ENCODE data around the gene PPP1R13B.

PPP1R13B gene

DNA sequence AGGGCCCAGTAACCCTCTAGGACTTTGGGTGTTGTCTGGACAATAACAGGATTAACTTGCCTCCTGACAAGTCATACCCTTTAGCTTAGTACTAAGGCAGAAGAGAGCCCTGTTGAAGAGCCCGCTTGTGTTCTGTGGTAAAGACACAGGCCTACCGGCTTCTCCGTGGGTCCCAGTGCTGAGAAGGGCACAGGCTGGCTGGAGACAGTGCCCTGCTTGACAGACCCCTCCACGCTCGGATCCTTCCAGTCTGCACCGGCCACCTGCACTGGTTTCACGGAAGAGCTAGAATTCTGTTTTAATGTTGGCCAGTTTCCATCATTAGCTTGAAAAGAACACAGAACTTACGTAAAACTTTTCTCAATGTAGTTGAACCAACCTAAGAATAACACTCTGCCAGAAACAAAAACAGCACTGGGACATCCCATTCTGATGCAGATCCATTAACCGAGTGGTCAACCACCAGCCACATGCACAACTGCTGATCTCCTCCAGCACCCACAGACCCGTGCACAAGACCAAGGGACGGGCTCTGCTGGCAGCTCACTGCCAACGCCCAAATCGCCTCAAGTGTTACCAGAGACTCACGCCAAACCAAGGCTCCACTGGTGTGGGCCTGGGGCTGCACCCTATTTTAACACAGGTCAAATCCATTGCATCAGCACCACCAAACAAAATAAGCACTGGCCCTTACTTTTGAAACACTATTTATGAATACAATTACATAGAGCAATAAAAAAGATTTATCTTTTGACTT is 104.7 kb downstream of the PPP1R13B start:
- no peak for DNase-seq (ENCODE audit: low read depth)

DNA sequence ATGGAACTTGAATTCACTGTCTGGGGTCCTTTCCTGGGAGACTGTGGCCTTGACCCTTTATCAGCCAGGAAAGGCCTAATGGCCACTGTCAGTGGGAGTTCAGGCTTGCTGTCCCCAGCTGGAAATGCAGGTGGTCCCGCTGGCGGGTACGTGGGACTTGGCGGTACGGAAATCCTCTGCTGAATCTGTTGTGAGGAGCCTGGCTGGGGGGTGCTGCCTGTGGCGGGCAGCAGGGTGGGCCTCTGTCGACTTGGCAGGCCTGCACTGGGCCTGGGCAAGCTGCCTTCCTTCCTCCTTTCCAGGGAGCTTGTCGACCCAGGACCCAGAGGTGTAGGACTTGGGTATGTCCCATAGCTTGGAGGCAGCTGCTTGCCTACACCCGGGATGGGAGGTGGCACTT is 105.5 kb downstream of the PPP1R13B start:
- no peak for DNase-seq (ENCODE audit: low read depth)

DNA sequence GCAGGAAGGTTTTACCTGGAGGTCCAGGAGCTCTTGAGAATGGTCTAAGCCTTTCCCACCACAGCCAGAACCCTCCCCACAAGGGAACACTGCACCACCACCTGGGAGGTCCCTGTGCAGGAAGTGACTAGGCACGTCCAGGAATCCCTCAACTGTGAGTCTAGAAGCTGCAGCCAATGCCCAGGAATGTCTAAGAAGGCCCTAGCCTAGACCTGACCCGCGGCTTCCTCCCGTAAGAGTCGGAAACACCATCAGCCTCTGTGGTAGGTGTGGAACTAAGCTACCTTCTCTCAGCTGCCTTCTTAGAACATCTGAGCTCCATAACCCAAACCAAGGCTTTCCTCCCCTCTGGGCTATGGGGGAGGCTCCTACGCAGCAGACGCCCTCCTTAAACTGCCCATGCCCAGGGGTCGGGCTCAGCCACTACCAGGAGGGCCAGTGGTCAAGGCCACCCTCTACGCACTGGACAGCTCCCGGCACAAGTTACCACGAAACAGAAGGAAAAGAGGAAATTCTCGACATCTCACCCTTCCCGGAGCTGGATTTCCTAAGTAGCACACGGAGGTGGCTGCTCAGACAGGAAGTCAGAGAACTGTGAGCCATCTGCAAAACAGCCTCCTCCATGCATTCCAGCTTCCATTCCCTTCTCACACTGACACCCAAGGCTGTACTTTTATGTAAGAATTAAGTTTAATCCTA is 106.2 kb downstream of the PPP1R13B start:
- no peak for DNase-seq (ENCODE audit: low read depth)

DNA sequence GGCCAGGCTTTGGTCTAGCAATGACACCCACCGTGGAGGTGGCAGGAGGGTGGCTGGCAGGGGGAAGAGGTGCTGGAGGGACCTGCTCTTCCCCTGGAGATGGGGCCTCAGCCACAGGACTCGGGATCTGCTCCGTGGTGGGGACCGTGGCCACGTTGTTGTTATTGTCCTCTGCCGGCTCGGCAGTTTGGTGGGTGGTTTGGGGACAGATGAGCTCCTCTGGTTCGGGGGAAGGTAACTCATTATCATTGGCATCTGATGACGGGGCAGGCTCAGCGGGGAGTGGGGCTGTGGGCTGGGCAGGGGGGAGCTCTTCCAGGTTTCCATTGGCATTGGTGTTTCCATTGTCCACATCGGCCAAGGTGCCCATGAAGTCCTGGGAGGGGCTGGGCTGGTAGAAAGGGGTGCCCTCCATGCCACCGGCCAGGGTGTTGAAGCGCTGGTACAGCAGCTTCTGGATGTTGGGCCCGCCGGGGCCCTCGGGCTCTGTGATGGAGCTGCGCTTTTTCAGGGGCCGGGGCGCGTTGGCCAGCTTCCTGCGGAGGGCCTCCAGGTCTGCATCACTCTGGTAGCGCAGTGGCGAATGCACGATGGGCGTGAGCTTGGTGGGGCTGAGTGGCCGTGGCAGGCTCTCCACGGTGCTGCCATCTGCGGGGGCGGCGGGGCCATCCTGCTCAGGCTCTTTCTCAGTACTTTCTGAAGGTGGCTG is 107.4 kb downstream of the PPP1R13B start:
- no peak for DNase-seq (ENCODE audit: low read depth)

DNA sequence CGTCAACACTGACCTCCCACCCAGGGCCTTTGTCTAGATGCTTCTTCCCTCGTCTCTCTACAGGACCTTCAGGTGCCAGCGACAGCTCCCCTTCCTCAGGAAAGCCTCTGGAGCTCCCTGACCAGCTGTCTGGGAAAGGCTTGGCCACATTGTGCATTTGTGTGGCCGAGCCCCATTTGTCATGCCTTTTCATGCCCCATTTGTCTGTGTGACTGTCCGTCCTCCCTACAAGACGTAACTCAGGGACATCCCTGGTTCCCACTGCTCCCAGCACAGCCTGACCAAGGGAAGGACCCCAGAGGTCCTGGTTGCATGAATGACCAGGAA is 107.9 kb downstream of the PPP1R13B start:
- DNase-seq (ENCODE audit: low read depth) = no peak

DNA sequence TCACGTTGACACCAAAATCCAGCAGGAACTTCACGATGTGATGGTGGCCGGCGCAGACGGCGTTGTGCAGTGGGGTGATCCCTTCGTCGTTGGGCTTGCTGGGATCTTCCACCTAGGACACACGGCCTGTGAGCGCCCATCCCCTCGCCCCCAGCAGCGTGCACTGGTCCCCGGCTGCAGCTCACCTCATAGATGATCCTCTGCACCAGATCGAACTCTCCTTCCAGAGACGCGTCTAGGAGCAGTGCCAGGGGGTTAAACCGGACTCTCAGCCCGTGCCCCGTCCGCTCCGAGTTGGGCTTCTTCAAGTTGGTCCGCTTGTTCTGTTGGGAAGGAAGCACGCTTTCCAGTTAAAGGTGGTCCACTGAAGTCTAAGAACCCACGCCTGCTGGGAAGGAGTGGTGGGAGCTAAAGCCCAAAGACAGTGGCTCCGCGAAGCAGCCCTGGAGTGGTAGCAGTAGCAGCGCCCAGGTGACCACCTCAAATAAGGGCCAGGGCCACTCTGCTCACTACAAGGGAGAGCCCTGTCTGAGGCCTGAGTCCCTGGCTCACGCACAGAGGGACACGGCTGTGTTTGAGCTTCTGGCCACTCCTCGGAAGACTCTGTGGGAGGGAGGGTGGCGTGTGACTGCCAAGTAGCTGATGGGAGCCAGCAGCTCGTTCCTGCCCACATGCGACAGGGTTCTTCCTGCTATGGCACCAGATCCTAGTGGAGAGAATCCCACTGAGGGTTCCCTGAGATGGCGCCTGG is 108.5 kb downstream of the PPP1R13B start:
- DNase-seq (ENCODE audit: low read depth) = no peak

DNA sequence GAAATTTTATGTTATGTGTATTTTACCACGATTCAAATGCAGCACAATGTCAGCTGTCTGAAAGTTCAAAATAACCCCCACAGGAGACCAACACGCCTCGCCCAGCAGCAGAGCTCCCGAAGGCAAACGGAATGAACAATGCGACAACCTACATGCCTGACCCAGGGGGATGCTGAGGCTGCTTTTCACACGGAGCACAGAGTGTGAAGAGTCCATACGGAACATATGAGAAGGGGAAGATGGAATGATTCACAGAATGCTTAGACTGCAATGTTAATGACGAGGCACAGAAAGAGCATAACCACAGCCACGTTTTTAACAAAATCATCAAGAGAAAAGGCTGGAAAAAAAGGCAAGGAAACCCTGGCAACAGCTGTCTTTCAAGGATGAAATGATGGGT is 109.2 kb downstream of the PPP1R13B start:
- no peak for DNase-seq (ENCODE audit: low read depth)

DNA sequence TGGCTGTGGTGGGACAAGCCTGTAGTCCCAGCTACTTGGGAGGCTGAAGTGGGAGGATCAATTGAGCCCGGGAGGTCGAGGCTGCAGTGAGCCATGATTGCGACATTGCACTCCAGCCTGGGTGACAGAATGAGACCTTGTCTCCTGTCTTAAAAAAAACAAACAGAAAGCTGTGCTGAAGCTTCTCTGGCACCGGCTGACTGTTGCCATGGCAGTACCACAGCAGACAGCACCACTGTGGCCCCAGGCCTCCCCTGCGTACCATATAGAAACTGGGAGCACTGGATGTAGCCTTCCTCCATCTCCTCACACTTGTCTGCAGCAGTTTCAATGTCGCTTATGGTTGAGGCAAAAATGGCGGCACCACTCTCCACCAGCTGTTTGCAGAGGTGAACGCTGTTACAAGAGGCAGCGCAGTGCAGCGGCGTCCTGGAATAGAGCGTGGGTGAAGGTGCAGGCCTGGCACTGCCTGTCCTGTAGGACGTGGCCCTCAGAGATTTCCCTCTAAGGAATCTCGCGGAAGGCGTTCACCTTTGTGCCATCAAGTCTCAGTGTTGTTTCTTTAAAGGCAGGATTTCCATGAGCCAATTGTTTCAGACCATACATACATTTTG is 109.8 kb downstream of the PPP1R13B start:
- no peak for DNase-seq (ENCODE audit: low read depth)

DNA sequence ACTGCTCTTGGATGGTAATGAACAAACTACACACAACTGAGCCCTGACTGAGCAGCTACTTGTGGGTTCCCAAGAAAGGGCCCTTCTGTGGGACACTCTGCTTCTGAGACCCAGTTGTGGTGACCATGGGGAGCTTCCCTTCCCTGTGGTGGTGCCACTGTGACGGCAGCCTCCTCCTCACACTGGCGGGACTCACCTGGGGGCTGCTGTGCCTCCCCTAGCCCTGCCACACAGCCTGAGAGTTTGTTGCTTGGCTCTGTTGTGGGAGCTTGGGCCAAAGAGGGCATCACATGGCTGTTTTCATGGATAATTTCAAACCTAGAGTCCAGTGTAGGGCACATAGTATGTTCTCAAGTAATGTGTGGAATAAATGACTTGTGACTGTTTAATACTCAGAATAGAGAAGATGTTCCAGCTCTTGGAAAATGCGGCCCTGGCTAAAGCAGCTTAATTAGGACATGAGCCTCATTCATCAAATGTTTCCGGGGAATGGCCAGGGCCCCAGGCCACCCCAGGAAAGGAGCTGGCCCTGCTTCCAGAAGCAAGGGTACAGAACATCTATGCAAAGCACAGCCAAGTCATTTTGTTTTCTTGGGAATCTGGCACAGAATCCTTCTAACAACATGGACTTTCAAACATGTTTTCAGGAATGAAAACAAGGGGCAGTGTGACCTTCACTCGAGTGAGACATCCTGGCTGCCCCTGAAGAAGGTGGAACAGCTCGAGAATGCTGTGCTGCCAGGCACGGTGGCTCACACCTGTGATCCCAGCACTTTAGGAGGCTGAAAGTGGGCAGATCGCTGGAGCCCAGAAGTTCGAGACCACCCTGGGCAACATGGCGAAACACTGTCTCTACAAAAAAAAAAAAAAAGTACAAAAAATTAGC is 110.6 kb downstream of the PPP1R13B start:
- no peak for DNase-seq (ENCODE audit: low read depth)

DNA sequence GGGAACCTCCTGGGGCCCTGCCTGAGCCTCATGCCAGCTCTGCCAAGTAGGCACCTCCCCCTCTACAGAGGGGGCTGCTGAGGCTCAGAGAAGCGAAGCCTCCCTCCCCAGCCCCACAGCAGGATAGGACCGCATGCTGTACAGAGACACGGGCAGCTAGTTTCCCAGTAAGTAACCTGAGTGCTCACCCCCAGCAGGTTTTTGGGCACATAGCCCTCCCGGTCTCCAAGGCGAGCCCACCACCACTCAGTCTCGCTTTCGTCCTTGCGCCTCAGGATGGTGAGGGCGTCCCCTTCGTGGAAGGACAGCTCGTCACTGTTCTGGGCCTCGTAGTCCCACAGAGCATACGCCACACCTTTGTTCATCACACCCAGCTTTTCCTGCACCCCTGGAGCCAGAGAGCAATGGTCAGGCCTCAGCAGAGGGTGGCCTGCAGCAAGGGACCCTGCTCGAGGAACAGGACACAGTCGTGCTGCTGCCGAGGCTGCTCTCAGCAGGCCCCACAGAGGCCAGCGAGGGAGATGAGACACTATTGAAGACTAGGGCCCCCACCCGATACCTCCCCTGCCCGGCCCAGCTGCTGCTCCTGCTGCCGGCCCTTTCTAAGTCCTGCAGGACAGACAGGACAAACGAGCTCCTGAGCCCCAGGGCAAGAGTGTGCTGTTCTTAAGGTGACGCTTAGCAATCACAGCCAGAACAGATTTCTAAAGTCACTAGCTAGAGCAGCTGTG is 111.4 kb downstream of the PPP1R13B start:
- DNase-seq (ENCODE audit: low read depth) = no peak

DNA sequence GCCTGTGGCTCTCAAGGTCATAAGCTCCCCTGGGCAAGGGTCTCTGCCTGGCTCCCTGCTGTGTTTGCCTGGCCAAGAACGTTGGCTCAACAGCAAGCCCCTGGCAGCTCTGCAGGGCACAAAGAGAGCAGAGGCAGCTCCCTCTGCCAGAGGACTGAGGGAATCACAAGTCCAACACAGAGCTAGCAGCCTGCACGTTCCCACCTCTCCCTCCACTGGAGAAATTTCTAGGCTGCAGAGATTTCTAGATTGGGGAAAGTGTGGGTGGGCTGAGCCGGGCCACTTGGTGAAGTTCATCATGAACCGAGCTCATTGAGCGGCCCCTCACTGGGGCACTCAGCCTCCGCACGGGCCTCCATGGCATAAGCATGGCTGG is 111.9 kb downstream of the PPP1R13B start:
- no peak for DNase-seq (ENCODE audit: low read depth)

DNA sequence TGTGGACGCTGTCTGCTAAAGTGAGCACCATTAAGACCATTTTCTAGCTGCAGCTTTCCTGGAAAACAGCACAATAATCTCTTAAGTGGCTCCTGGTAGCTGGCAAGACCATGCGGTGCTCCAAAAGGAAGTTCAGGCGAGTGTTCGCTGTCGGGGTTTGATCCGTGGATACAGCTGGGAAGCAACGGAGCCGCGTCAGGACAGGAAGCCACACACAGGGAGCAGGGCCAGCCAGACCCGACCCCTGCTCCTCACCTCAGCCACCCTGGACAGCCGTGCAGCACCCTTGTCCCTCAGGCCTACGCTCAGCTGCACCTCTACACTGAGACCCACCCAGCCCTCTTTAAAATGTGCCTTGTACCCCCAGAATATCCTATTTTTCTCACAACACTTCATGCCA is 112.4 kb downstream of the PPP1R13B start:
- DNase-seq (ENCODE audit: low read depth) = no peak

DNA sequence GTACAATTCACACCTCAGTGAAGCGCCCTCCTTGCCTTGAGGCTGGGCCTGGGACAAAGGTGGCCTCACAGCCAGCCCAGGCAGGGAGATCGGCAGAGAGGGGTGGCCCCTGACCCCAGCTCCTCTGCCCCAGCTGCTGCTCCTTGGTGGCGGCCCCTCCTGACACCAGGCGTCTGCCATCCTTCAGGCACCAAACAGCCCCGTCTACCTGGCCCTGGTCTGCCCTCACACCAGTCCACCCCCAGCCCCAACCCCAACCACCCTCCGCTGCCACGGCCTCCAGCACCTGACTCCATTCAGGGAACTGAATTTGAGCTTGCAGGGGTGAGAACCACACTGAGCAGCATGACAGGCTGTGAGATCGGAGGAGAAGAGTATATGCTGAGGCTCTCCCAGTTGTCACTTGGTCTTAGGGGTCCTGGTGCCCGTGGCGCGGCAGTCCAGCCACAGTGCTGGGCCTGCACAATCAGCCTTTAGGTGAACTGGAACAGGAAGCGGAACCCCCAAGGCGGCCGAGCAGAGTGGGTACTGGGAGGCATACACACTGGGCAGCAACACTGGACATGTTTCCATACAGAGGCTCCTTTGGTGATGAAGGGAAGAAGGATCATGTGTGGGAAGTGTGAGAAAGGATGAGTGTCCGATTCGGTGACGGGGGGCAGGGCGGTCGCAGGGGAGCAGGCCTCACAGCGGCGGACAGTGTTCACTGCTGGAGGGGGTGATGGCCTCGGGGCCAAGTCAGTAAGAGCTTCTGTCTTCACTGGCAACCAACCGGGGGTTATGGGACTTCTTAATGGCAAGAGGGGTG is 113.1 kb downstream of the PPP1R13B start:
- DNase-seq (ENCODE audit: low read depth) = no peak

DNA sequence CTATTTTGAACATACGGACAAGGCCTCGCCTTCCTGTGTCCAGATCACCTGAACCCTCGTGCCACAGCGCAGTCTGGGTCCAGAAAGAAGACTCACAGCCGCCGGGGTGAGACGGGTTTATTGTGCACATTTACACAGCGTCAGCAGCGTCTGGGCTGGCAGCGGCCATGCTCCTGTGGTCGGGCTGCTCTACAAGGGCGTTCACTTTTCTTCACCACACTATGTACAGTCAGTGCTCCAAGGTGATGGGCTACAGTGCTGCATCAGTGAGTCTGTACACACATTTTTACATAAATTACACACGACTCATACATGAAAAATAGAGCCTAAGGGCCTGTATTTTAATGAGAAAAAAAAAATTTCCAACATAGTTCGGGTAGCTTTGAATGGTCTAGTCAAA is 113.7 kb downstream of the PPP1R13B start:
- DNase-seq (ENCODE audit: low read depth) = no peak

DNA sequence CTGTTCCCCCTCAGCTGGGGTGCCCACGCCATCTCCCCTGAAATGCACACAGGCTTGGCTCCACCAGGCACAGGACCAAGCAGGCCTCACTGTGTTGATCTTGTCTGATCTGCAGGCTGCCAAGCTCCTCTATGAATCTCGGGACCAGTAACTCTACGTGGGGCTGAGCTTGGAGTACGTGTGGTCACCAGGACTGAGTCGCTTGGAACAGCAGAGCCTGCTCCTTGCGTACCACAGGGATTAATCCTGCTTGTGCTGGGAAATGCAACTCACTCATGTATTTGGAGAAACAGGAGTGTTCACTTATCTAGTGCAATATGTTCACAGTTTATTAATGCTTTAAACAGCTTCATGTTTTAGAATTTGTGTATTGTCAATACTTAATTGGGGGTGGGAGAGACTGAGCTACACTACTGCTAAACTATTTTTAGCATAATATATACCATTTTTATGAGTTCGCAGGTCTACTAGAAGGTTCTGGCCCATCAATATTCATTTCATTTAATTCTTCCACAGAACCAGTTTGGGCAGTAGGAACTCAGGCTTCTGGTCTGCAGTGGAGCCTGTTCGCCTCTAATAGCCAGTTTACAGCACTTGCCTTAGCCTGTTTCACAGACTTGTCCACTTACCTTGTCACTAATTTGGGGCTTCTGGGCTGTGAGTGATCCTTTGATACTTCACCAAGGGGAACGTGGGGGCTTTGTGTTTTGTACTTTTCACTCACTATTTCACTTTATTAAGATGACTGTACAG is 114.3 kb downstream of the PPP1R13B start:
- no peak for DNase-seq (ENCODE audit: low read depth)

DNA sequence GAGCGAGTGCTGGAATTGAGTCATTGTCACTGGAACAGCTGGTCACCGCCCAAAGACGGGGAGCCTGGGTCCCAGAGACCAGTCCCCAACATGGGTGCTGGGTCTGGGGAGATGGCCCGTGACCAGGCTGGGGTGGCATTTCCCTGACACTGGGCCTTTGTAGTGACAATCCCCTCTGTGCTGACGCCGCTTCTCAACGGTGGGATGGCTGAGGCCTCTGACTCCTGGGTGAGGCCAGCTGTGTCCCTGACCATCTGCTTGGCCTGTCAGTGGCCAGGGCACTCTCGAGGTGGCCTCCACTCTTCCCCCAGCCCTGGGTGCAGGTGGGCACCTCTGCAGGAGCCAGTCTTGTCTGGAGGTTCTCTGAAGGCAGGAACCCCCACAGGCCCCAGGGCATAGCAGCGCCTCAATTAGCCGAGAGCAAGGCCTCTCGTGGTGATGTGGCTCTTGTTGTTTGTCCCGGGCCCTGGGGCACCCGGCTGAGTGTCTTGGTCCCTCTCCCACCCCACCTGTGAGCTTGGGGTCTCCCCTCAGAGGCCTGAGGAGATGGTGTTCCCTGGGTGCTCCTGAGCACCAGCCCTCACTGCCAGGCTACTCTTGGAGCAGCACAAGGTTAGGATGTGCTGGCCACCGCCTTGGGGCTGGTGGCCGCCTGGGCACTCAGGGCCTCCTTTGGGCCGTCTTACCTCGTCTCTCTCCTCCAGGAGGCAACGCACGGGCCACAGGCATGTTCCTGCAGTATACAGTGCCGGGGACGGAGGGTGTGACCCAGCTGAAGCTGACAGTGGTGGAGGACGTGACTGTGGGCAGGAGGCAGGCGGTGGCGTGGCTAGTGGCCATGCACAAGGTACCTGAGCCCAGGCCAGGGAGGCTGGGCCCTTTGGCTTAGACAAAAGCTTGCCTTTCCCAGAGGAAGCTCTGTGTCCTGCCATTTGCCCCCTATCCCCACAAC is 115.2 kb downstream of the PPP1R13B start:
- no peak for DNase-seq (ENCODE audit: low read depth)

DNA sequence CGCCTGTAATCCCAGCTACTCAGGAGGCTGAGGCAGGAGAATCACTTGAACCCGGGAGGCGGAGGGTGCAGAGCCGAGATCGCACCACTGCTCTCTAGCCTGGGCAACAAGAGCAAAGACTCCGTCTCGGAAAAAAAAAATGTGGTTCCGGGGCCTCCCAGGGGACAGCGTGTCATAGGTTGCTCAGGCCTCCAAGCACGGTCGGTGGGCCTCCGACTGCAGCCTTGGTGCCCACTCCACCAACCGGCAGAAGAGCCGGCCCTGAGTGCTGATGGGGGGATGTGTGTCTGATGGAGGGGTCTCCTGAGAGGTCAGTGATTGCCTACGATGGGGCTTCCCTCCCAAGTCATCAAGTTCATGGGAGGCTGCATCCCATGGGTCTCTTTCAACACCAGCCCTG is 115.9 kb downstream of the PPP1R13B start:
- no peak for DNase-seq (ENCODE audit: low read depth)
